ENCODE data around the gene ROPN1L.

The ROPN1L gene

DNA sequence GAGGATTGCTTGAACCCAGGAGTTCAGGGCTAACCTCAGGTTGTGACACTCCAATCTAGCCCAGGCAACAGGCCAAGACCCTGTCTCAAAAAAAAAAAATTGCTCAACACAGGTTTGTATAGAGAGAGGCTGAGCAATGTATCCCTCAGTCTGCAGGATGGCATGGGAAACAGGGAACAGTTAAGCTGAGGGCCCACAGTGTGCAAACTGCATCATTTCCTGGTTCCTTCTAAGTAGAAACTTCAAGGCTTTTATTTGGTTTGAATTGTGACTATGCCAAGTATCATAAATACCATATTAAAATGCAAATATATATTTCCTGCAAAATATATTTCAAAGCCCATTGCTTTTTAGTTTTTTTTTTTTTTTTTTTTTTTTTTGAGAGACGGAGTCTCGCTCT lies 13.7 kb upstream of the ROPN1L start:
- no peak for DNase-seq

DNA sequence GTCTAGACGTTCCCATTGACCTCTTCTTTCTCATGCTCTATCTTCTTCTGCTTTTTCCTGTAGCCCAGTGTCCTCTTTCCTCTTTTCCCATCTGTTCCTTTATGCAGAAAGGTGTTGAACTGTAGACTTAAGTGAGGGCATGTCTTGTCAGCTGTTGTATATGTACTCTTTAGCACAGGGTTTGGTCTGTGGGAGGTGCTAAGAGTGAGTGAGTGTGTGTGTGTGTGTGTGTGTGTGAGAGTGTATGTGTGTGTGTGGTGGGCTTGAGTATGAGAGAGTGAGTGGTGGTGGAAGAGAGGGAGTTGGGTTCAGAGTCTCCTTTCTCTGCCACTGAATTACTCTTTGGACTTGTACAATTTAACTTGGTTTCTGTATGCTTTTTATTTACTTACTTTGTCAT lies 10.3 kb upstream of the ROPN1L start:
- DNase-seq = no peak

- DNase-seq = peak in 3 of 58 donors; percentile 6 to 34 (median 22)
Measured at GRCh38 chr5:10432059-10433008, 9.3 kb upstream of the ROPN1L start.

GRCh38 chr5:10434392-10434791 lies 7.3 kb upstream of the ROPN1L start:
- no peak for DNase-seq

GRCh38 chr5:10438301-10438700 lies 3.4 kb upstream of the ROPN1L start:
- no peak for DNase-seq

GRCh38 chr5:10439692-10440091 lies 2.0 kb upstream of the ROPN1L start:
- no peak for DNase-seq

GRCh38 chr5:10440367-10440990 lies 1.2 kb upstream of the ROPN1L start:
- no peak for DNase-seq

DNA sequence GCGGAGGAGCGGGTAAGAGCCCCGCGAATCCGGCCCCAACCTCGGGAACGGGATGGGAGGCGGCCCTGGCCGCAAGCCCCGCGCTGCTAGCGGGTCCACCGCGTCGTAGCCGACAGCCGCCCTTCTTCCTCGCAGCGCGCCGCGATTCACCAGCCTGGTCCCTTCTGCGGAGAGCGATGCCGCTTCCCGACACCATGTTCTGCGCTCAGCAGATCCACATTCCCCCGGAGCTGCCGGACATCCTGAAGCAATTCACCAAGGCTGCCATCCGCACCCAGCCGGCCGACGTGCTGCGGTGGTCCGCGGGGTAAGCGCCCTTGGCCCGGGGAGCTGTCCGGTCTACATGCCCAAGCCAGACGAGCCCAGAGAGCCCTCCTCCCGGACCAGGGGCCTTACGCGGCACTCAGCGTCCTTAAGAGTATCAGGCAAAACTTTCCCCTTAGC lies 335 bp downstream of the ROPN1L start:
- peak in 10 of 58 donors; percentile 56 to 81 (median 68) for DNase-seq

GRCh38 chr5:10442576-10442975 lies 897 bp downstream of the ROPN1L start:
- DNase-seq = no peak

GRCh38 chr5:10445352-10445751 lies 3.7 kb downstream of the ROPN1L start:
- DNase-seq = no peak

GRCh38 chr5:10446490-10446889 lies 4.8 kb downstream of the ROPN1L start:
- no peak for DNase-seq

DNA sequence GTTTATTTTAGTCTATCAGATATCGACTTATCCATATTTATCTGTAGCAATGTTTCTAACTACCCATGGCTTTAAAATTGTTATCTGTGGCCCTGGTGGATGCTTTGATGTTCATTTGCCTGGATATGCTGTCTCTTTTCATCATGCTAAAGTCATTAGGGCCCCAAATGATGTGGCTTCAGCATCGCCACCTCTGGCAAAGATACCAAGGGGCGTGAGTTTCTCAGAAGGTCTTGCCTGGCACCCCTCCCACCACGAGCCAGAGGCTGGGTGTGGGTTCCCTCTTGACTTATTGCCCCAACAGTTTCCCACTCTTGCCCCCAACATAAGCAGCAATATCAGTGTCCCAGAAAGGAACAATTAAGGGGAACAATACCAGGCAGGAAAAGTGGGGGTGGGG lies 5.4 kb downstream of the ROPN1L start:
- DNase-seq = no peak

- DNase-seq = no peak
Measured at GRCh38 chr5:10448754-10449360, 7.2 kb downstream of the ROPN1L start.

GRCh38 chr5:10451137-10451824 lies 9.6 kb downstream of the ROPN1L start:
- DNase-seq = no peak

- DNase-seq = peak in 11 of 58 donors; percentile 4 to 71 (median 23)
Measured at GRCh38 chr5:10452768-10453331, 11.2 kb downstream of the ROPN1L start.

- DNase-seq = no peak
Measured at GRCh38 chr5:10453545-10453944, 11.9 kb downstream of the ROPN1L start.

GRCh38 chr5:10454591-10455276 lies 13.1 kb downstream of the ROPN1L start:
- no peak for DNase-seq

GRCh38 chr5:10455277-10455670 lies 13.6 kb downstream of the ROPN1L start:
- no peak for DNase-seq

GRCh38 chr5:10456583-10457420 lies 15.1 kb downstream of the ROPN1L start:
- peak in 27 of 58 donors; percentile 6 to 71 (median 44) for DNase-seq
